HepG2 (cell line): ENCODE data around the gene CREB1. TPM values are rescaled to one million over a fixed set of nuclear protein-coding genes. Genes with fewer than 3 reads are reported as not detected.

Source experiments
- DNMT3B ChIP-seq: conservative IDR thresholded peaks from 2 replicates; pipeline ENCODE4 v1.6.1; 2016; ENCODE audit warnings: missing biosample characterization, control low read depth
- KAT2B ChIP-seq: fragments of 150-350 bp; IDR thresholded peaks from 2 replicates; pipeline ENCODE4 v1.6.1; 2014; ENCODE audit warnings: low read depth, low read length, borderline replicate concordance
- MAFK ChIP-seq, 2 experiments: IDR thresholded peaks in 1 of 2; conservative IDR thresholded peaks in 1 of 2; 2 replicates each; pipeline ENCODE4 v1.6.1; 2011; ENCODE audit warnings: improper control_type of control experiment in 2 of 2, low read length in 2 of 2
- NR2F6 ChIP-seq, 2 experiments: IDR thresholded peaks; 2 replicates each; pipeline ENCODE4 v1.6.1; 2016; ENCODE audit warnings: antibody characterized with exemption in 1 of 2, mild to moderate bottlenecking in 1 of 2
- REXO4 ChIP-seq: sonication (generic); formaldehyde crosslinking; IDR thresholded peaks from 2 replicates; pipeline ENCODE4 v1.8.0; 2022; ENCODE audit warnings: missing genetic modification reagents, mild to moderate bottlenecking, borderline replicate concordance
- ZNF180 ChIP-seq: sonication (generic); formaldehyde crosslinking; IDR thresholded peaks from 2 replicates; pipeline ENCODE4 v1.4.0; 2020; ENCODE audit warnings: low read depth, missing genetic modification reagents, borderline replicate concordance
- ZNF496 ChIP-seq: sonication (generic); formaldehyde crosslinking; IDR thresholded peaks from 2 replicates; pipeline ENCODE4 v1.8.1; 2023; ENCODE audit warnings: mild to moderate bottlenecking, moderate library complexity, missing genetic modification reagents; ENCODE audit not compliant: insufficient replicate concordance
- ZNF572 ChIP-seq: sonication (generic); formaldehyde crosslinking; IDR thresholded peaks from 2 replicates; pipeline ENCODE4 v1.5.1; 2020; ENCODE audit warnings: mild to moderate bottlenecking, missing genetic modification reagents
- ZNF773 ChIP-seq: sonication (generic); formaldehyde crosslinking; IDR thresholded peaks from 2 replicates; pipeline ENCODE4 v1.4.0; 2020; ENCODE audit warnings: missing genetic modification reagents, borderline replicate concordance
- ZSCAN22 ChIP-seq: sonication (generic); formaldehyde crosslinking; IDR thresholded peaks from 2 replicates; pipeline ENCODE4 v1.4.0; 2020; ENCODE audit warnings: mild to moderate bottlenecking, missing genetic modification reagents
- polyA plus RNA-seq, 8 experiments: library from polyadenylated mRNA; depleted of rRNA in 3 of 8; stranded (reverse) in 7 of 8; unstranded in 1 of 8; fragments of >200 nt; fragmentation: Illumina TruSeq in 4 of 8; extraction: Trizol in 4 of 8; gene quantifications; 2 replicates each; pipeline versions ENCODE4 v1.2.1 to v1.2.3, GENCODE V29; 2011 to 2016; ENCODE audit warnings: low read depth in 4 of 8, missing spikeins in 1 of 8, mixed read lengths in 1 of 8; ENCODE audit not compliant: insufficient read depth in 1 of 8
- total RNA-seq, 5 experiments: library from RNA; depleted of rRNA; stranded (reverse); fragments of >200 nt; fragmentation: Illumina TruSeq; extraction: Trizol; gene quantifications; 2 replicates each; pipeline ENCODE4 v1.2.3, GENCODE V29; 2016; ENCODE audit warnings: low read depth in 1 of 5
- TF ChIP-seq, protein P1 (sequence below): sonication (generic); formaldehyde crosslinking; IDR thresholded peaks from 2 replicates; pipeline ENCODE4 v1.8.1; 2022; ENCODE audit warnings: low read depth, mild to moderate bottlenecking, missing genetic modification reagents
- TF ChIP-seq, protein P2 (sequence below): IDR thresholded peaks from 2 replicates; pipeline ENCODE4 v1.6.1; 2012; ENCODE audit warnings: inconsistent platforms
- TF ChIP-seq, protein P3 (sequence below): sonication (generic); formaldehyde crosslinking; IDR thresholded peaks from 2 replicates; pipeline ENCODE4 v1.5.1; 2020; ENCODE audit warnings: missing genetic modification reagents, mild to moderate bottlenecking, borderline replicate concordance
- TF ChIP-seq, protein P4 (sequence below), 2 experiments: fragments of 450-650 bp in 1 of 2; sonication (generic) in 1 of 2; formaldehyde crosslinking in 1 of 2; IDR thresholded peaks; 2 replicates each; pipeline versions ENCODE4 v1.6.1 to v1.8.0; 2016 to 2022; ENCODE audit warnings: antibody characterized with exemption in 1 of 2, mild to moderate bottlenecking in 1 of 2, missing genetic modification reagents in 1 of 2

Gene CREB1
- total and polyA plus RNA-seq, 2 of the 13 experiments (the other 11 are each of a cell fraction or from before 2014, with no cell fraction given): 51.8 to 51.9 TPM

DNA sequence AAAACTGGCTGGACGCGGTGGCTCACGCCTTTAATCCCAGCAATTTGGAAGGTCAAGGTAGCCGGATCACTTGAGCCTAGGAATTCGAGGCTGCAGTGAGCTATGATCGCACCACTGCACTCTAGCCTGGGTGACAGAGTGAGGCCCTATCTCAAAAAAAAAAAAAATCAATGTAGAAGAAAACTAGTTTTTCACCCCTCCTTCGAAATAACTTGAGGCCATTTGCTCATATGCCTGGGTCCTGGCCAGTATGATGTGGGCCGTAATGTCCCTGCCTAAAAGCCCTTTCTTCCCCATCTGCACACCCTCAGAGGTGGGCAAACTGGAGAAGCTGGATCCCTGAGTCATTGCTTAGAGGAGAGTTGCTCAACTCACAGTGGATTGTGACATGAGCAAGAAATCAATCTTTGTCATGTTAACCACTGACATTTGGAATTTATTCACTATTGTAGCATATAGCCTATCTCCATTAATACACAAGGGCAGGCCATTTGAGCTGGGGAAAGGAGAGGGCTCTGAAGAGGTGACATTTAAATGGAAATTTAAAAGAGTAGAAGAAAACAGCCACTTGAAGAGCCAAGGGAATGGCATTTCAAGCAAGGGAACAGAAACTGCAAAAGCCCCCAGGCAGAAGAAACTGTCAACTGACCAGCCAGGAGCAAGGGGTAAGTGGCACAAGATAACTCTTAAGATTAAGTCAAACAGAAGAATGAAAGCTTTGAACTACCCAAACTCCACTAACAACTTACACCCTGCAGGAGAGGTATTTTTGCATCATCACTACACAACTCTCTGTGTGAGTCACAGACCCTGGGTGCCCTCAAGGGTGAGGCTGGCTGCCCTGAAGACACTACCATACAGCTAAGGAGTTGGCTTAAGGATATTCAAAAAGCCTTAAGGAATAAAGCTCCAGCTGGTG, 103.1 kb downstream of the CREB1 start (continued):
- TF ChIP-seq, protein P1, sequence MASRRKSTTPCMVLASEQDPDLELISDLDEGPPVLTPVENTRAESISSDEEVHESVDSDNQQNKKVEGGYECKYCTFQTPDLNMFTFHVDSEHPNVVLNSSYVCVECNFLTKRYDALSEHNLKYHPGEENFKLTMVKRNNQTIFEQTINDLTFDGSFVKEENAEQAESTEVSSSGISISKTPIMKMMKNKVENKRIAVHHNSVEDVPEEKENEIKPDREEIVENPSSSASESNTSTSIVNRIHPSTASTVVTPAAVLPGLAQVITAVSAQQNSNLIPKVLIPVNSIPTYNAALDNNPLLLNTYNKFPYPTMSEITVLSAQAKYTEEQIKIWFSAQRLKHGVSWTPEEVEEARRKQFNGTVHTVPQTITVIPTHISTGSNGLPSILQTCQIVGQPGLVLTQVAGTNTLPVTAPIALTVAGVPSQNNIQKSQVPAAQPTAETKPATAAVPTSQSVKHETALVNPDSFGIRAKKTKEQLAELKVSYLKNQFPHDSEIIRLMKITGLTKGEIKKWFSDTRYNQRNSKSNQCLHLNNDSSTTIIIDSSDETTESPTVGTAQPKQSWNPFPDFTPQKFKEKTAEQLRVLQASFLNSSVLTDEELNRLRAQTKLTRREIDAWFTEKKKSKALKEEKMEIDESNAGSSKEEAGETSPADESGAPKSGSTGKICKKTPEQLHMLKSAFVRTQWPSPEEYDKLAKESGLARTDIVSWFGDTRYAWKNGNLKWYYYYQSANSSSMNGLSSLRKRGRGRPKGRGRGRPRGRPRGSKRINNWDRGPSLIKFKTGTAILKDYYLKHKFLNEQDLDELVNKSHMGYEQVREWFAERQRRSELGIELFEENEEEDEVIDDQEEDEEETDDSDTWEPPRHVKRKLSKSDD (CRISPR knock-in tag): no peak
- TF ChIP-seq ZNF572 (CRISPR knock-in tag): no peak
- TF ChIP-seq ZNF496 (CRISPR knock-in tag): no peak
- TF ChIP-seq, protein P2, sequence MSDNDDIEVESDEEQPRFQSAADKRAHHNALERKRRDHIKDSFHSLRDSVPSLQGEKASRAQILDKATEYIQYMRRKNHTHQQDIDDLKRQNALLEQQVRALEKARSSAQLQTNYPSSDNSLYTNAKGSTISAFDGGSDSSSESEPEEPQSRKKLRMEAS: no peak; the same call in 1 of the 2 replicates
- no peak for TF ChIP-seq ZNF180 (CRISPR knock-in tag)
- peak; percentile 54 to 79 for TF ChIP-seq MAFK (conservative IDR thresholded peaks at IDR 0.05 in 1 of 2, IDR thresholded peaks at IDR 0.05 in 1 of 2; ENCODE audit: low read length in 2 of 2)
- TF ChIP-seq ZSCAN22: no peak
- TF ChIP-seq REXO4 (CRISPR knock-in tag): no peak
- TF ChIP-seq, protein P3, sequence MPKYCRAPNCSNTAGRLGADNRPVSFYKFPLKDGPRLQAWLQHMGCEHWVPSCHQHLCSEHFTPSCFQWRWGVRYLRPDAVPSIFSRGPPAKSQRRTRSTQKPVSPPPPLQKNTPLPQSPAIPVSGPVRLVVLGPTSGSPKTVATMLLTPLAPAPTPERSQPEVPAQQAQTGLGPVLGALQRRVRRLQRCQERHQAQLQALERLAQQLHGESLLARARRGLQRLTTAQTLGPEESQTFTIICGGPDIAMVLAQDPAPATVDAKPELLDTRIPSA (CRISPR knock-in tag): no peak
- no peak for TF ChIP-seq ZNF773 (CRISPR knock-in tag)
- no peak for TF ChIP-seq DNMT3B (CRISPR knock-in tag)
- TF ChIP-seq, protein P4, sequence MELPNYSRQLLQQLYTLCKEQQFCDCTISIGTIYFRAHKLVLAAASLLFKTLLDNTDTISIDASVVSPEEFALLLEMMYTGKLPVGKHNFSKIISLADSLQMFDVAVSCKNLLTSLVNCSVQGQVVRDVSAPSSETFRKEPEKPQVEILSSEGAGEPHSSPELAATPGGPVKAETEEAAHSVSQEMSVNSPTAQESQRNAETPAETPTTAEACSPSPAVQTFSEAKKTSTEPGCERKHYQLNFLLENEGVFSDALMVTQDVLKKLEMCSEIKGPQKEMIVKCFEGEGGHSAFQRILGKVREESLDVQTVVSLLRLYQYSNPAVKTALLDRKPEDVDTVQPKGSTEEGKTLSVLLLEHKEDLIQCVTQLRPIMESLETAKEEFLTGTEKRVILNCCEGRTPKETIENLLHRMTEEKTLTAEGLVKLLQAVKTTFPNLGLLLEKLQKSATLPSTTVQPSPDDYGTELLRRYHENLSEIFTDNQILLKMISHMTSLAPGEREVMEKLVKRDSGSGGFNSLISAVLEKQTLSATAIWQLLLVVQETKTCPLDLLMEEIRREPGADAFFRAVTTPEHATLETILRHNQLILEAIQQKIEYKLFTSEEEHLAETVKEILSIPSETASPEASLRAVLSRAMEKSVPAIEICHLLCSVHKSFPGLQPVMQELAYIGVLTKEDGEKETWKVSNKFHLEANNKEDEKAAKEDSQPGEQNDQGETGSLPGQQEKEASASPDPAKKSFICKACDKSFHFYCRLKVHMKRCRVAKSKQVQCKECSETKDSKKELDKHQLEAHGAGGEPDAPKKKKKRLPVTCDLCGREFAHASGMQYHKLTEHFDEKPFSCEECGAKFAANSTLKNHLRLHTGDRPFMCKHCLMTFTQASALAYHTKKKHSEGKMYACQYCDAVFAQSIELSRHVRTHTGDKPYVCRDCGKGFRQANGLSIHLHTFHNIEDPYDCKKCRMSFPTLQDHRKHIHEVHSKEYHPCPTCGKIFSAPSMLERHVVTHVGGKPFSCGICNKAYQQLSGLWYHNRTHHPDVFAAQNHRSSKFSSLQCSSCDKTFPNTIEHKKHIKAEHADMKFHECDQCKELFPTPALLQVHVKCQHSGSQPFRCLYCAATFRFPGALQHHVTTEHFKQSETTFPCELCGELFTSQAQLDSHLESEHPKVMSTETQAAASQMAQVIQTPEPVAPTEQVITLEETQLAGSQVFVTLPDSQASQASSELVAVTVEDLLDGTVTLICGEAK (IDR thresholded peaks at IDR 0.05): no peak
- TF ChIP-seq, protein P4 (CRISPR knock-in tag; IDR thresholded peaks at IDR 0.05): no peak
- TF ChIP-seq NR2F6 (IDR thresholded peaks at IDR 0.05): no peak
- no peak for TF ChIP-seq NR2F6 (CRISPR knock-in tag; IDR thresholded peaks at IDR 0.05)
- TF ChIP-seq KAT2B: no peak
